GM21528 (cell line): ENCODE measurements around the gene LIN7A.
A peak's percentile ranks its signal among the peaks of the same experiment; 100 is the strongest.
"Not testable (repeated sequence)": the region's sequence is repeated elsewhere in the genome, so short reads cannot be mapped to it uniquely, and the experiment has no call there.

ENCODE experiments used
- ATAC-seq: cut with Tn5 transposase; IDR thresholded peaks from one replicate; pipeline ENCODE4 v1.9.1; 2021; ENCODE audit warnings: mild to moderate bottlenecking, moderate library complexity; ENCODE audit not compliant: unreplicated experiment, low FRiP score

Gene LIN7A

DNA sequence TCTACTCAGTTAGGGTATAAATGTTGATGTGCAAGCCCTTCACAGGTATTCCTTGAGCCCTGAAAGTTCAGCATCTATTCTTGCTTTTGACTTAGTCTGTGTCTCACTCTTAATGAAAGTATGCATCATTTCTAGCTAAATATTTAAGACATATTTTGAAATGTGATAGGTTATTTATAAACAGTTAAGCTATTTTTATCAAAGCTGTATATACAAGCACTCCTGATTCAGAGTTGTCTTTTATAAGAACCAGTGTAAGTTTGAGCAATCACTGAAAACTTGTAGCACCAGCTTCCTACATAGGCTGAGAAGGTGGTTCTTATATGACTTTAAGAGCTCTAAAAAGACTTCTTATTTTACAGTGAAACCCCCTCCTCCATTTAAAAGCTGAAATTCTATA, 122.4 kb downstream of the LIN7A start:
- no peak for ATAC-seq

DNA sequence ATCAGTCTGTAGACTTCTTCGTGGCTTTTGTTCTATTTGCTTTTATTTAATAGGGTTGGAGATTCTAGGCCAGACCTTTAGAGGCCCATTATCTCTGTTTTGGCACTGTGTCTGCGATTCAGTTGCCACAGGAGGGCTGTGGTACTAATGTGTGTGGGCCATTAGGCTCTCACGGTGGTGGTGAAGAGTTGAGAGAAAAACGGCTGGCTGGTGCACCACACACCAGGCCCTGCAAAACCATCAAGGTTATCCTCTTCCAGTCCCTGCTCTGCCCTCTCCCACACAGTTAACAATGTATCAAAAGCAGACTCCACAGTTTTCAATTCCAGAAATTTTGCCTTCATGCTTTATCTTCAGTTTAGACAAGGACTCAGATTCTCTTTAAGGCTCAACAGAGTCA, 123.3 kb downstream of the LIN7A start:
- ATAC-seq, result no peak

DNA sequence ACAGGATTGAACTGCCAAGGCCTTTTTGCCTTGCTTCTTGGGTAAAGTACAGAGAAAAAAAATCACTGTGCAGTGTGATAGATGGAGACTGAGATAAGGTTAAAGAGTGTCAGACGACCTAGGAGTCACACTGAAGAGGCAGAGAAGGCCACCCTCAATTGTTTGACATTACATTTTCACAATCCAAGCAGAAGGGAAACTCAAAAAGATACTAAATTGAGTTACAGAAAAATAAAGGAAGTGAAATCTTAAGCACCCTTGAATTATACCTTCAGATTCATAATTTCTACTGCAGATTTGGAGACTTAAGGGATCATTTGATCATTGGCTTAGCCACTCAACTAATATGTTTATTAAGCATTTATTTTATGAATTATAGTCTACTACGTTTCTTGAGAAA, 123.9 kb downstream of the LIN7A start:
- peak; percentile 40 for ATAC-seq

DNA sequence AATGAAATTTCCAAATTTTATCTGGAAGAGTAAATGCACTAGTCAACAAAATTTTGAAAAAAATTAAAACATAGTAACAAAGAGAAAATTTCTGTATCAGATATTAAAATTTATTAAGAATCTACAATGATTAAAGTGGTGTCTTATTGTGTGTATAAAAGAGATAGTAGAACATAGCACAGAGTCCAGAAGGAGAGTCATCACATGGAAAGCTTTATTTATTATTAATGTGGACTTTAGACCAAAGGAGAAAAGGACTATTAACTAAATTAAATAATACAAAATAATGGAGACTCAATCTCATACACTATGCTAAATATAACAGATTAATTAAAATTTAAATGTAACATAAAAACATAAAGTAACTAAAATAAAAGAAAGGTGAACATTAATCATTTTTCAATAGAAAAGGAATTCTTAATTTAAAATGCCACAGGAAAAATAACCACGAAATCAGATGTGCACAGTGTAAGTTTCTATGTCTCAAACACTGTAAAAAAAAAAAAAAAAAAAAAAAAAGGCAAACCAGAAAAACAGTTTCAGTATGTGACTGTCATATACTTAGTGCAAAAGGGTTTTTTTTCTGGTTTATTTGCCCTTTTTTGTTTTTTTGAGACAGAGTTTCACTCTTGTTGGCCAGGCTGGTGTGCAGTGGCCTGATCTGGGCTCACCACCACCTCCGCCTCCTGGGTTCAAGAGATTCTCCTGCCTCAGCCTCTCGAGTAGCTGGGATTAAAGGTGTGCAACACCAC, 125.6 kb downstream of the LIN7A start:
- ATAC-seq, result no peak

DNA sequence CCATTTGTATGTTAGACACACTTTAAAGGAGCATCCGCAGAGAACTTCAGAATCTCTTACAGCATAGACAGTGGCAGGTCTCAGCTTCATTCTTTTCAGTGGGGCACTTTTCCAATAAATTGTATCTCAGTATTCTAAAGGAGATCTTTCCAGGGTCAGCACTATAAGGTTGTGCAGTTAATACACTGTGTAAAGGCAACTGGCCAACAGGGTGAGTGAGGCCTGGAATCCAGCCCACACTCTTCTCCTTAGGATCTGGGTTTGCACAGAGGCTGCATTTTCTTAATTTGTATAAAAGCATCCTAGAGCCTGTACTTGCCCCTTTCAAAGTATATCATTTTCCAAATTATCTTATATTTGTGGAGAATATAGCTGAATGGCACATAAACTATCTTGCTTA, 126.9 kb downstream of the LIN7A start:
- ATAC-seq, result no peak

DNA sequence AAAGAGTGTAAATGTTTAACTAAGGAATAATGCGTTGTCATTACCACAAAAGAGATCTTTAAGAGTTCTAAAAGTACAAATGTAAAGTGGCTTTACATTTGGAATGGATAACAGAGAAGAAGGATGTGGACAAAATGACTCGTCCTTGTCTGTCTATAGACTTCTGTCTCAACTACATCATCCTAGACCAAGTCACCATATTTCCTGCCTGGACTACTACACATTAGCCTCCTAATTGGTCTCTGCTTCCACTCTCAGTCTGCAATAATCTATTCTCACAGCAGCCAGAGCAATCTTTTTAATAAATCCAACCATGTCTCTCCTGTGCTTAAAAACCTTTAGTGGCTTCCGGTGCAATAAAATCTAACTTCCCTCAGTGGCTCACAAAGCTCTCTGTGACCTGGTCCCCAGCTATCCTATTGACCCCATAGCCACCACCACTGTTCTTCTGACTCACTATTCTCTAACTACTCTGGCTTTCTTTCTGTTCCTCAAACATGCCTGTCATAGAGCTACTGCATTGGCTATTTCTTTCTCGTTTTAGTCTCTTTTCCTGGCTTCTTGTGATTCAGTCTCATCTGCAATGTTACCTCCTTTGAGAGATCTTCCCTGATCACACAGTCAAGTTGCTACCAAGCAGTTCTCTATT, 130.0 kb downstream of the LIN7A start:
- ATAC-seq, result peak; percentile 70

DNA sequence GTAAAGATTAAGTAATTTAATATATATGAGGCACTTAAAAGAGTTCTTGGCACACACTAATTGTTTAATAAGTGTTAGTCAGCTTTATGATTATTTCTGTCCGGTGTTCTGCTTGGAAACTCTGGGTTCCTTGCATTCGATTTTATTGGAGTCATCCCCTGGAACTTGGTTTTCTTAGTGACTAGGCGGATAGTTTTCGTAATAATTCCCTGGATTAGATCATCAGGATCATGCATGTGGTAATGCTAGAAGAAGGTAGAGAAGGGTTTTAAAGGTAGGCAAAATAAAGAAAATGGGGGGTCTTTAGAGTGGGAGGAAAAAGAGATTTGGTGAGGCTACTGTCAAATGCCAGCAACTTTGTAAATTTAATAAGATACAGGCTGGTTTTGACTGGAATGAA, 132.6 kb downstream of the LIN7A start:
- ATAC-seq, result no peak

DNA sequence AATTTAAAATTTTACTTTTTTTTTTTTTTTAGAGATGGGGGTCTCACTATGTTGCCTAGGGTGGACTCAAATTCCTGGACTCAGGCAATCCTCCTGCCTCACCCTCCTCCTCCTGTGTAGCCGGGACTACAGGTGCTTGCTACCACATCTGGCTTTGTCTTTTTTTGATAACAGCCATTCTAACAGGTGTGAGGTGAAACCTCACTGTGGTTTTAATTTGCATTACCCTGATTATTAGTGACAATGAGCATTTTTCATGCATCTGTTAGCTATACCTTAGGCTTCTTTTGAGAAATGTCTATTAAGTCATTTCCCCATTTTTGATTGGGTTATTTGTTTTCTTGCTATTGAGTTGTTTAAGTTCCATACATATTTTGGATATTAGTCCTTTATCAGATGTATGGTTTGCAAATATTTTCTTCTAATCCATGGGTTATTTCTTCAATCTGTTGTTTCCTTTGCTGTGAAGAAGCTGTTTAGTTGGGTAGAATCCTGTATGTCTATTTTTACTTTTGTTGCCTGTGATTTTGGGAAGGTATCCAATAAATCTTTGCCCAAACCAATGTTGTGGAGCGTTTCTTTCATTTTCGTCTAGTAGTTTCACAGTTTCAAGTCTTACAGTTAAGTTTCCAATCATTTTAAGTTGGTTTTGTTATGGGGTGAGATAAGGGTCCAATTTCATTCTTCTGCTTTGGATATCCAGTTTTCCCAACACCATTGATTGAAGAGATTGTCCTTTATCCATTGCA, 134.9 kb downstream of the LIN7A start:
- ATAC-seq, result peak; percentile 96

DNA sequence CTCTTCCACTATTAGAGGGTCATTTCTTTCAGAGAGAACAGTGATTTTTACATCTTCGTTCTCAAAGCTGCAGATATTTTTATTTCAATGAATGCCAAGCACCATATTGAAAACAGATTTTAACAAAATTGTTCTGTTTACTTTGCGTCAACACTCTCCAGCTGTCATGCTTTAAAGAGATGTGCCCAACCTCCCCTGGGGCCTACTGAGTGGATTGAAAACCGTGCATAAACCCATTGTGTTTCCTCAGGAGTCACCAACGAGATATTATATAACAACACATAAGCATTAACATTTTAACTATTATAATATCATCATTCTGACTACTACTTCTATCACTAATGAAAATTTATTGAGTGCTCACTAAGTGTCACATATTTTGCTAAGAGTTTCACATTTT, 139.5 kb downstream of the LIN7A start:
- ATAC-seq, result no peak

DNA sequence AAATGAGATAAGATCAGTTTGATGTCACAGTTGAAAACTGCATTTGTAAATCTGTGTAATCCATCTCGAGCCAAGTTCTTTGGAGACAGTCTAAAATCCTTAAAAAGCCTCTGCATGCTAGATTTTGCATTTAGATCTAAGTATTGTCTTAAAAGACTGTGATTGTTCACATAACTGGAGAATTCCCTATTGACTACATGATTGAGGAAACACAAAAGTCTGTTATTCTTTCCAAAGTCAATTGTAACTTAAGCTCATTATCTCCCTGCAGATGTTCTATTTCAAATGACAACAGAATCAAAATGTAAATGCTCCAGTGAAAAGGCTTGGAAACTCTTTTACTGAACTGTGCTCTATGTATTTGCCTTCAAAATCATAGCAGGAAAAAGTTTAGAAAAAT, 143.2 kb downstream of the LIN7A start:
- no peak for ATAC-seq

DNA sequence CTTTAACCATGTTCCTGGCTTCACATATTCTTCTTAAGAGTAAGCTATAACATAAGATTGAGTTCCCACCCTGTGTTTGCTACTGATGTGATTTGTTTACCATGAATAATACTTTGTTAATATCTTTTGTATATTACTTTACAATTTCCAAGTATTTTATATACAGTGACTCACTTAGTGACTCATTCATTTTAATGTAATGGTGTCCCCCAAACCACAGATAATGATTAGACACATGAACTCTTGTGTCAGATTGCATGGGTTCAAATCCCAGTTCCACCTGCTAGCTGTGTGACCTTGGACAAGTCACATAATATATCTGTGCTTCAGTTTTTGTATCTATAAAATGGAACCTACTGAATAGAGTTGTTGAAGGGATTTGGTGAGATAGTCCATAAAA, 144.9 kb downstream of the LIN7A start:
- no peak for ATAC-seq

DNA sequence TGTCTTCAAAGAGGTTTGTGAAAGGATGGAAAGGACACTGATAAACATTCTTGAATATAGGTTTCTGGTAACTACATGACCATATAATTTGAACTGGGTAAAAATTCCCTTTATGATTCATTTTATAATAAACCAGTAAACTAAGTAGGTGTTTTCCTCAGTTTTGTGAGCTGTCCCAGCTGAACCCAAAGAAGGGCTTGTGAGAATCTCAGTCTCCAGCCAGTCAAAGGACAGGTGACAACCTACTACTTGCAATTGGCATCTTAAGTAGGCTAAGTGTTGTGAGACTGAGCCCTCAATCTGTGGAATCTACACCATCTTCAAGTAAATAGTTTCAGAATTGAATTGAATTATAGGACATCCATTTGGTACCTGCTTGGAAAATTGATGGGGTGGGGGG, 145.9 kb downstream of the LIN7A start:
- no peak for ATAC-seq

DNA sequence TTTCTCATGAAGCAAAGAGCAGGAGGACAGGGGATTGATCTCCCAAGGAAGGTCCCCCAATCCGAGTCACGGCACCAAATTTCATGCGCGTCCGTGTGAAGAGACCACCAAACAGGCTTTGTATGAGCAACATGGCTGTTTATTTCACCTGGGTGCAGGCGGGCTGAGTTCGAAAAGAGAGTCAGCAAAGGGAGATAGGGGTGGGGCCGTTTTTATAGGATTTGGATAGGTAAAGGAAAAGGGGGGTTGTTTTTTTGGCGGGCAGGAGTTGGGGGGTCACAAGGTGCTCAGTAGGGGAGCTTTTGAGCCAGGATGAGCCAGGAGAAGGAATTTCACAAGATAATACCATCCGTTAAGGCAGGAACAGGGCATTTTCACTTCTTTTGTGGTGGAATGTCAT, 149.3 kb downstream of the LIN7A start:
- not testable (repeated sequence) for ATAC-seq

DNA sequence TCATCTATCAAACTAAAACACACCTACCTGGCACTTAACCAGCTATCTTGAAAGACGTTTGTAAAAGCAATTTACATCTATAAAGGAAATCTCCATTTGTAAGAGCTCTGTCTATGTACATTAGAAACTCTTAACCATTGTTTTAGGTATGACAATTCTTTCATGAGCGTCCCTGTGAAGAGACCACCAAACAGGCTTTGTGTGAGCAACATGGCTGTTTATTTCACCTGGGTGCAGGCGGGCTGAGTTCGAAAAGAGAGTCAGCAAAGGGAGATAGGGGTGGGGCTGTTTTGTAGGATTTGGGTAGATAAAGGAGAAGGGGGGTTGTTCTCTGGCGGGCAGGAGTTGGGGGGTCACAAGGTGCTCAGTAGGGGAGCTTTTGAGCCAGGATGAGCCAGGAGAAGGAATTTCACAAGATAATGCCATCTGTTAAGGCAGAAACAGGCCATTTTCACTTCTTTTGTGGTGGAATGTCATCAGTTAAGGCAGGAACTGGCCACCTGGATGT, 154.7 kb downstream of the LIN7A start:
- not testable (repeated sequence) for ATAC-seq

DNA sequence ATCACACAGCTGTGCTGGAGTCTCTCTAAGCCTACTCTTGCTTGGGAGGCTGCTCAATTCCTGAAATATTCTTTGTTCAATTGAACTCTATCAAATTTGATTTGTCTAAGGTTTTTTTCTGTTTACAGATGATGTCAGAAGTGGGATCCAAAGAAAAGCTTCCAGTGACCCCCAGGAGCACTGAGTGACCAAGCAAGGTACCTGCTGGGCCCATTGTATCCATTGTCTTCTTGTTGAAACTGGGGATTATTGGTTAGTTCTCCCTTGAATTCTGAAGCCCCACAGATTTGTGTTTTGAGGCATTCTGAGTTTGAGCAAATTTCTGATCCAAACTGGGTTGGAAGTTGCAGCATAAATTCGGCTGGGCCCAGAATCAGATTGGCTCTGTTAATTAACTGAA, 156.4 kb downstream of the LIN7A start:
- no peak for ATAC-seq

DNA sequence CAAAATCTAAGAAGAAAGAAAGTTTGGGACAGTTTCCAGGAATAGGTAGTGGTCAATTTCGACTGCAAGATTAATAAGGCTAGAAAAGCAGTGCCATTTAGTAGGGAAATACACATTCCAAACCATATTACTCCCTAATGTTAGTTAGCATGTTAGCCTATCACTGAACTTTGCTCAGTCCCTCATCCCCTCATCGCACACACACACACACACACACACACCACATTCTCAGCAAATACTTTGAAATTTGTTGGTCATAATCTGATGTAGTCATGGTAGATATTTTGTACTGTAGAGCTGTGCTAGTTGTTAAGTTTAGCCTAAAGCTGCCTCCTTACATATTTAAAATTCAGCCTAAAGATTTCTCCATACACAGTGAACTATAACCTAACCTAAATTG, 157.0 kb downstream of the LIN7A start:
- ATAC-seq, result no peak

DNA sequence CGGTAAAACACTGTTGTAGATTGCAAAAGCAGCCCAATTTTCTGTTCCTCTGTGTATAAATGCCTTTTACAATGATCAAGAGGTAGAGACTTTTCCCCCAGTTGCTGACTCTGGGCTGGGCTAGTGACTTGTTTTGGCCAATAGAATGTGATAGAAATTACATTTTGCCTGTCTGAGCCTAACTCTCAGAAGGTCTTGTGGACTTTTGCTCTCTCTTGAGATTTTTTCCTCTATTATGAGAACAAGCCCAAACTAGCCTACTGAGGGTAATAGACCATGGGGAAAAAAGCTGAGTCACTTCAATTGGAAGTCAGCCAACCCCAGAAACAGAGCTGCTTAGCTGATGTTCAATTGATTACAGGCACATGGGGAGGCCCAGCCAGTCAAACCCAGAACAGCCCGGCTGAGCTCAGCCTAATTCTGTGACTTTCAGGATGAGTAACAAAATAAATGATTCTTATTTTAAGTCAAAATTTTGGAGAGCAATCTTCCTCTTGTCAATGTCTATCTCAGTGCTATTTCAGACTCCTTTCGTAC, 159.7 kb downstream of the LIN7A start:
- ATAC-seq, result peak; percentile 97

DNA sequence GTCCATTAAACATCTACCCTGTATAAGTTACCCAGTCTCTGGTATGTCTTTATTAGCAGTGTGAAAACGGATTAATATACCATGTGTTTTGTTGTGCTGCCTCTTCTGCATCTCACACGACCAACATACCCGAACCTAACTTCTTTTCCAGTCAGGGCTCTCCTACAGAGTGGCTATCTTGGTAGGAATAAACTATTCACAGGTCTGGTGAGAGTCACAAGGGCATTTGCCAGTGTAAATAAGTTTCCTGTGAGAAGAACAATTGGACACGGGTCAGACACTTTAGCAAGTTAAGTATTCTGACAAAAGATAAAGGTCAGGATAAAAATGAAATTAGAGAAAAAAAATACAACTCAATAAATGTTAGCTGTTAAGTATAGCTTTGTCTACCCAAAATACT, 160.1 kb downstream of the LIN7A start:
- peak; percentile 2 for ATAC-seq

DNA sequence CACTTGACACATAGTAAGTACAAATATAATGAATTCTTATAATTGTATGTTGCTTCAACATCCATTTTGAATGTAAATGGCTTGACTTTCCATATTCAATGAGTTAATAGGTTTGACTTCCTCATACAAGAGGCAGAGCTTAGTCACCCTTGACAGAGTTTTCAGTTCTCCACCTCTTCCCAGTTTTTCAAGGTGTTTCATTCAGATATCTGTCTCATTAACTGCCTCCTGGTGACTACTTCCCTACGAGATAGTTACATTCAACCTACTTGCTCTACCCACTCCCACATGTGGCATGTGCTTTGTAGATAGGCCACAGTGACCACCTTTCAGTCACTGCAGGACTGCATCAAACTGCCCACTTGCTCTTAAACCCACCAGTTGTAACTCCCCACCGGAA, 161.0 kb downstream of the LIN7A start:
- no peak for ATAC-seq

DNA sequence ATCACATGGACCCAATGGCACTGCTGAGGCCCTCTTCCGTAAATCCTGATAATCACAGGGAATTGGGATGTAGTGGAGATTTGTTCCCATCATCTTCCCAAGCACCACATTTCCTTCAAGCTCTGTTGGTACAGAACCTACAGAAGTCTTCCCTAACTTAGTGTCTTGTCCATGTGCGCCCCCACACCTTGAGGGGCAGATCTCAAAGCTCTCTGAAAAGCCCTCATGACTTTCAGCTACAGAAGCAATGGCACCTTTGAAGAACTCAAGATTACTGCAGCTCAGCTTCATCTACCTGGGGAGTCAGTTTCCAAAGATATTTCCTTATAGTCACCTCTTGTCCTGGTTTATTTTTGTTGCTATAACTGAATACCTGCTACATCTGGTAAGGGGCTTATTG, 166.8 kb downstream of the LIN7A start:
- no peak for ATAC-seq

DNA sequence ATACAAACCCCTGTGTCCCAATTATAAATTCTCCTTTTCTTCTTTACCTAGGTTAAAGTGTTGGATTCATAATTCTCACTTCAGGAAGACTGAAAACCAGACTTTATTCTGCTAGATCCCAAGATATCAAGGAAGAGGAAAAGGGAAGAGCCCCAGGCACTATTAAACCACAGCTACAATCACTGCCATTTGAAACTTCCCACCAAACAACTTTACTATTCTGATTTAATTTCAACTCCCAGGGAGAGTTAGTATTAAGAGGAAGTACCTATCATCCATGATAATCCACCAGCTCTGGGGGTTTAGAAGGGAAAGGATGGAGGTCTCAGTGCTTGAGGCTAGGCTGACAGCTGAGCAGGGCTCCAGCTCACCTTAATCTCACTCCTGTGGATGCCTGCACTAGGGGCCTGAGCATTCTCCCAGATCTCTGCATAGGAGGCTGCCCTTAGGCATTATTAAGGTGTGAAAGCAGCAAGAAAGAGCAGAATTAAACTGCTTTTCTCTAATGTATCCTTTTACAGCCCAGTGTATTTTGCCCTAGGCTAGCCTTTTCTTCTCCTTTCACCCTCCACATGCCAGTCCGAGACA, 168.1 kb downstream of the LIN7A start:
- ATAC-seq, result no peak
